Hepatic stellate cell (primary cell): Measurements from ENCODE around the gene OR6J1.
"Not testable (repeated sequence)": the region's sequence is repeated elsewhere in the genome, so short reads cannot be mapped to it uniquely, and the experiment has no call there.

ENCODE experiments used
- DNase-seq: peaks from one replicate; pipeline ENCODE4 v3.0.0; 2011; ENCODE audit warnings: low spot score

Gene OR6J1

DNA sequence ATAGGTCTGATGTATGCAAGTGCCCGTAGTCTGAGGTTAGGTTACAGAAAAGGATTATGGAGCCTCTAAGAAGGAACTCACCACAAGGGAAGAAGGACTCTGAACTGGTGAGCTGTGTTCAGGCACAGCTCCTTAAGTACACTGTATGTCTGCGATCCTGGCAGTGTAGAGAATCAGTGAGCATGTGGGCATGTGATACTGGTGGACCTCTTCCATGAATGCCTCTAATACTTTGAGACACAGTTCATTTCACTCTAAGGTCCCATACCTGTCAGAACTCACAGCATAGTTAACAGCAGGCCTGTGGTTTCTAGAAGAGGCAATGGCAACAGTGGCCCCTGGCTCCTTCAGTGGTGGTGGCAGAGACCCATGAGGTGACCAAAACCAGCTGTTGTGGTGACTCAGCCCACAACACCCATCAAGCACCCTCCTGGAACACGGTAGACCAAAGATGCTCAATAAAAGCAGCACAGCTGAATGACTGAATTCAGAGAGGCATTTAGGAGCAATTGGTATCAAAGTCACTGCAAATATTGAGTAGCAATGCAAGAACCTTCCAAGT lies 6.9 kb upstream of the OR6J1 start:
- DNase-seq: no peak

DNA sequence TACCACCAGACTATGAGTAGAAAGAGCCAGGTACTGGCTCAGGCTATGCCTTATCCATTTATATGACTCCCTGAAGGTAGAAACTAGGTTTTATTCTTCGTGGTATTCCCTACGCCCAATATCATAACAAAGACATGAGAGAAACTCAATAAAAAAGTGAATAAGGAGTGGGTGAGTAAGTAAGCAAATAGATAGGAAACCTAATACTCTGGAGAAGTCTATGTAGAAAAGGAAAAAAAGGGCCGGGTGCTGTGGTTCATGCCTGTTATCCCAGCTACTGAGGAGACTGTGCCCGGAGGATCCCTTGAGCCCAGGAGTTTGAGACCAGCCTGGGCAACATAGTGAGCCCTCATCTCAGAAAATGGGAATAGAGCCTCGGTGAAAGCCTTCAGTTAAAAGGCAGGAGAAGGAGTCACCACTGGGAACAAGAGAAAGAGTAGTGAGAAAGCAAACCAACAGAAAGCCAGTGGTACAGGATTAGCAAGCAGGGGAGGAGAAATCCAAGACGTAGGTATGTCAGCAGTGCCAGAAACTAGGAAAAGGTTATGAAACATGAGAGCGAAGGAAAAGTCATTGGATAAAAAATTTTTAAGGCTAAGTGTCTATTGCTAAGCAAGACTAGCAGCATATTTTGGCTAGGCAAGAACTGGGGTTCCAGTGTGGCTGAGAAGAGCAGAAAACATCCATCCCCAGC lies 6.0 kb upstream of the OR6J1 start:
- DNase-seq: no peak

DNA sequence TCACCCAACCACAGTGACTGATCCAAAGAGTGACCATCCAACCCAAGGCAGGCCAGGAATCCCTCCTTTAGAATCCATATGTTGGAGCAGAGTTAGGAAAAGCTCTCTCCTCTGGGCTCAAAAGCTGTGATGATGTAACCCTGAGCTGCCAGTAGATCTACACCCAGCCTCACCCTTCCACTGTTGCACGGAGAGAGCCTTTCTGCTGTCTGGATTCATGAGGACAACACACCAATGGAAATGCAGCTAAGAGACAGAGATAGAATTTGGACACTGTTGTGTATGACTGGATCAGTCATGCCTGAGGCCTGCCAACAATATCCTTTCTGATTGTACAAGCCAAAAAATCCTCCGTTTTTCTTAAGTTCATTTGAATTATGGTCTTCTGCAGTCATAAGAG lies 4.4 kb upstream of the OR6J1 start:
- DNase-seq: no peak

DNA sequence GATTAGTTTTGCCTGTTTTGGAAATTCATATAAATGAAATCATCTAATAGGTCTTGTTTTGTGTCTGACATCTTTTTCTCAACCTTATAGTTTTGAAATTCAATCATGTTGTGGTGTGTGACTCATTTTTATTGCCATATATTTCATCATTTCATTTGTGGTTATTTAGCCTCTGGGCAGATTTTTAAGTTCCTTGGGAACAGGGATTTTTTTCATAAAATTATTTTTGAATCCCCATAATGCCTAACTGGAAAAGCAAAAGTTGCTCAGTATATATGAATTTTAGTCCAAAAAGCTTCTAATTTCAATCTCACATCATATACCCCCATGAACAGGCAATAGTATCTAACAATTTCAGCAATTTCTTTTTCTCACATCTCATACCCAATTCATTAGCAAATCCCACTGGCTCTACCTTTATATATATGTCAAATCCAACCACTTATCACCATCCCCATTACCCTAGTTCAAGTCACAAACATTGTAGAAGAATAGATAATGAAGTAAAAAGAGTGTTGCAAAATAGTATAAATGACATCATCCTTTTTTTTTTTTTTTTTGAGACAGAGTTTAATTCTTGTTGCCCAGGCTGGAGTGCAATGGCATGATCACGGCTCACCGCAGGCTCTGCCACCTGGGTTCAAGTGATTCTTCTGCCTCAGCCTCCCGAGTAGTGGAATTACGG lies 2.6 kb upstream of the OR6J1 start:
- DNase-seq: peak; percentile 71

DNA sequence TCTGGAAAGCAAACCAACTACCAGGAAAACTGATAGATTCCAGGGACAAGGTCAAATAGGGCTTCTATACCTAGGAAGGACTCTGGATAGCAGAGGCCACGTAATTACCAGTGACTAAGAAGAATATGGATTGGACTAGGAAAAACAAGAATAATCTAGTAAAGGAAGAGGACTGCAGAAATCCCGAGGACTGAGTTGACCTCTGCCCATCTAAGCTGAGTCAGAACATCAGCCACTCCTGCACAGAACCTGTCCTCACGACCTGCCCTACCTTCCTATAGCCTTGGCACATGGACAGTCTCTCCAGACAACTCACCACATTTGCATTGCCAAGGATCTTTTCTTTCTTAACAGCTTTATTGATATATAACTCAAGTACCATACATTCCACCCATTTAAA lies 2.3 kb downstream of the OR6J1 start:
- DNase-seq: peak; percentile 40

DNA sequence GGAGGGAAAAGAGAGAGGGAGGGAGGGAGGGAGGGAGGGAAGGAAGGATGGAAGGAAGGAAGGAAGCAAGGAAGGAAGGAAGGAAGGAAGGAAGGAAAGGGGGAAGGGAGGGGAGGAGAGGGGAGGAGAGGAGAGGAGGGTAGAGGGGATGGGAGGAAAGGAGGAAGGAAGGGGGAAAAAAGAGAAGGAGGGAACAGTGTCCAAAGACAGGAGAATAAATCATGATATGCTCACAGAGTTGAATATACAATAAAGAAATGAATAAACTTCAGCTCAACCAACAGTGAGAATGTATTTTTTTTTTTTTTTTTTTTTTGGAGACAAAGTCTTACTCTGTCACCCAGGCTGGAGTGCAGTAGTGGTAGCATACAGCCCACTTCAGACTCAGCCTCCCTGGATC lies 4.0 kb downstream of the OR6J1 start:
- DNase-seq: no peak

DNA sequence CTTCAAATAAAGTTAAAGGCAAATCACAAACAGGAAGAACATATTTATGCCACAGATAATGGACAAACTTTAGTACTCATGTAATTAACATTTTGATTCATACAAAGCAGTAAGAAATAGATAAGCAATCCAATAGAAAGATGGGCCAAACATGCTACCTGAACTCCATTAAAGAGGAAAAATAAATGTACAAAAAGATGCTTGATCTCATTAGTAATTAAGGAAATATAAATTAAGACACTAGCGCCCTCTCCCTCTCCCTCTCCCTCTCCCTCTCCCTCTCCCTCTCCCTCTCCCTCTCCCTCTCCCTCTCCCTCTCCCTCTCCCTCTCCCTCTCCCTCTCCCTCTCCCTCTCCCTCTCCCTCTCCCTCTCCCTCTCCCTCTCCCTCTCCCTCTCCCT lies 8.2 kb downstream of the OR6J1 start:
- DNase-seq: not testable (repeated sequence)

DNA sequence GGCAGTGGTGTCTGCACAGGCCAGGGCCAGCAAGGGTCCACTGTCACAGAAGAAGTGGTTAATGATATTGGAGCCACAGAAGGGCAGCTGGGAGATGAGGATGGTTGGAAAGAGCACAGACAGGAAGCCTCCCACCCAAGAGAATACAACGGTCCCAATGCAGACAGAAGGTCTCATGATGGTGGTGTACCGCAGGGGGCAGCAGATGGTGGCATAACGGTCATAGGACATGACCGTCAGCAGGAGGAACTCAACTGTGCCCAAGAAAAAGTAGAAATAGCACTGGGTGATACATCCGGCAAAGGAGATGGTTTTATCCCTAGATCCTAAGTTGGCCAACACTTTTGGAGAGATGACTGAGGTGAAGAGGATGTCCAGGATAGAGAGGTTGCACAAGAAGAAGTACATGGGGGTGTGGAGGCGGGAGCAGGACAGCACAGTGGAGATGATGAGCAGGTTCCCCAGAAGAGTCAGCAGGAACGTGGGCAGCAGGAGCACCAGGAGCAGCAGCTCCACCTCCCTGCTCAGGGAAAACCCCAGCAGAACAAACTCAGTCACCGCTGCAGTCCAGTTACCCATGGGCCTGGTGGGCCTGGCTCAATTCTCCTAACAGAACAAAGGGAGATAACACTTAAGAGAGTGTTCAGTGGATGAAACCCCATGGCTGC lies 9.8 kb downstream of the OR6J1 start:
- DNase-seq: no peak

DNA sequence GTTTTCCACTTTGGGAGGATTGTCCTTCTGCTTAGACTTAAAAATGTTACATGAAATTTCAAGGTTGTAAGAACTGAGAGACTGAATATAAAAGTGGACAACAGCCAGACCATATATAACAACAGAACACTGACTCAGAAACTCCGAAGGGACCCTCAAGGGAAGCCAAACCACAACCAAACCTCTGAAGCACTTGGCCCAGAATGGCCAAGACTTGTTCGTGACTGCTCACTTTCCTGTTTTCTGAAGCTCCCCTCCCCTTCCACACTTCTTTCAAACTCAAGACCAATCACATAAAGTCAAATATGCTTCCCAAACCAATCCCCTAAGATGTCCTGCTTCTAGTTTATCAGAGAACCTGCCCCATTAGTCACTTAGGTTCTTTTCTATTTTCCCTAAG lies 13.7 kb downstream of the OR6J1 start:
- DNase-seq: peak; percentile 68

DNA sequence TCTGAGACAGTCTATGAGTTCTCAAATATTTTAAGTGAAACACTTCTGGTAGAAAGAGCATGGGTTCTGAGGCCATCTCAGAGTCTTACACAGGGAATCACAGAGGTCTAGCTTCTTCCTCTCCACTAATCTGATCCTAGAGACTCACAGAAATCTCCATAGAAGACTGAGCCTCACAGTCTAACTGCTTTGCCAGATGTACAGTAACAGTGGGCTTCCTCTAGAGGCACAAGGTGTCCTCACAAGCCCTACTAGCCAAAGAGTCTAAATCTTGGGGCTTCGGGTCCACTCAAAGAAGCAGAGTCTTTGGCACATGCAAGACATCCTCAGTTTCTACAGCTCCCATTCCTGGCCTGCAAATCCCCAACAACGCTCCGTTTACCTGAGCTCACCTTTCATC lies 14.1 kb downstream of the OR6J1 start:
- DNase-seq: no peak

DNA sequence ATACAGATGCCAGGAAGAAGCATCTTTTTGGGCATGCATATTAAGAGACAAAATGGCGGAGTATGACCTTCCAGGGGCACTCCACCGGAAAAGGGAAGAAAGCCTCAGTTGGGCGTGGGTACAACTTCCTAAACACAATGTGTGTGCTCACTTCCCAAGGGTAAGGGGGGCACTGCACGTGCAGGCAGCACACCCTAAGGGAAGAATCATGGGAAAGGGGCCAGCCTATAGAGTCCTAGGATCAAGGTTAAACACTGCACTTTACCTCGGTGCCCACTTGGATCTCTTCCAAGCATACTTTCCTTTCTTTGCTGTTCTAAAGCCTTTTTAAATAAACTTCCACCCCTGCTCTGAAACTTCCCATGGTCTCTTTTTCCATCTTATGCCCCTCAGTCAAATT lies 14.8 kb downstream of the OR6J1 start:
- no peak for DNase-seq

DNA sequence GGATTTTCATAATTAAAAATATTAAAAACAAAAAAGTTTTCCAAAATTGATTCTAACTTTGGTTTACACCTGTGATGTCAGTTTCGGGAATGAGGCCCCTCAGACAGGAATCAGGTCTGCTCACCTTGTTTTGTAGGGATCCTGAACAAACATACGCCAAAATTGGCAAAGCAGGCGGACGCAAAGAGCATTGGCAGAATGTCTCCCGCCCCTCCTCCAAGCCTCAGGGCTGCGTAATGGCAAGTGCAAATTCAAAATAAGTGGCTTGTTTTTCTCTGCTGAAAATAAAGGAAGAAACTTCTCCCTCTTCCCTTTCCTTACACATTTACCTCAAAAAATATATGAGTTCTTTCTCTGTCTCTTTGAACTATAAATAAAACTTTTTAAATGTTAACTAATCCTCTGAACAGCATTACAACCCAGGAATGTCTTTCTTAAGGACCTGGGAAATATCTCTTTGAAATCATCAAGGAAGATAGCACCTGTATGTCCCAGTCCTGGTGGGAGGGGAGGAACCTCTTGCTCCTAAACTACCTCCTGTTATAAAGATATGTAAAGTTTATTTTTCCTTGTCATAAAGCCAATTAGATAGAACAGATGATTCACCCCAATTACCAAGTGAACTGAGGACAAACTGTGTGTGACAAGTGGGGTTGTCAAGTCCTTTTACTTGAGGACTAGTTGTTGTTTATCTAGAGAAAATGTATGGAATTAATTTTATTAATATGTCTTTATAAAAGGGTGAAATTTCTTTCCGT lies 16.5 kb downstream of the OR6J1 start:
- no peak for DNase-seq

DNA sequence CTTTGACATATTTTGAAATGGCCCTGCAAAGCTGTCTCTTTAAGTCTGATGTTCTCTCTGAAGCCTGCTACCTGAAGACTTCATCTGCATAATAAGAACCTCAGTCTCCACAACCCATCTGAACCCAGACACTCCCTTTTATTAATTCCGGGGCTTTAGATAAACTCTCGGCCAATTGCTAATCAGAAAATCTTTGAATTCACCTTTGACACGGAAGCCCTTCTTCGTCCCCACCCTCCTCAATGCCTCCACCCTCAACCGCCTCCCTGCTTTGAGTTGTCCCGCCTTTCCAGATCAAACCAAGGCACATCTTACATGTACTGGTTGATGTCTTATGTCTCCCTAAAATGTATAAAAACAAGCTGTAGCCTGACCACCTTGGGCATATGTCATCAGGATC lies 17.6 kb downstream of the OR6J1 start:
- DNase-seq: no peak

DNA sequence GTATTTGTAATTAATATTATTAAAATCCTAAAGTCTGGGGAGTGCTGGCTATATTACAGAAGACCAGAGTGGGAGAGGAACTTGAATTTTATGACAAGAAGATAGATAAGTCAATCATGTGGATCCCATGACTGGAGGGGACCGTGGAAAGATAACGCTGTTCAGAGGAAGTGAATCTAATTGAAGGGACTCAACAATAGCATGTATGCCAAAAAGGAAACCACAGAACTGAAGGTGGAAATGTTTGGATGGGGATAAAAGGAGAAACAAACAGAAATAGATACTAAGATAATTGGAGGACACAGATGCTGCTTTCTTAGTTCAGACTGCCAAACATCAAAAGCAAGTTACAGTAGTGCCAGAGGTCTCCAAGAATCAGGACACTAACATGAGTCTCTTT lies 21.1 kb downstream of the OR6J1 start:
- no peak for DNase-seq

DNA sequence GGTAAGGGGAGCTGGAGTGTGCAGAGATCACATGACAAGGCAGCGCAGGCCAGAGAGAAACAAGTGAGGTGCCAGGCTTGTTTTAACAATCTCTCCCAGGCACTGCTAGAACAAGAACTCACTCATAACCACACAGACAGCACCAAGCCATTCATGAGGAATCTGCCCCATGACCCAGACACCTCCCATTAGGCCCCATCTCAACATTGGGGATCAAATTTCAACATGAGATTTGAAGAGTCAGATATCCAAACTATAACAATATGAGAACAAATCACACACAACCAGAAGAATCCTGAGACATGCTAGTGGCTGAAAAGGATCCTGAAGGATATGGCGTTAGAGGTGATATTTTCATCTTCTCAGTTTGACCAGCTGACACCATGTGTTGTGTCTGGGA lies 21.9 kb downstream of the OR6J1 start:
- DNase-seq: no peak

DNA sequence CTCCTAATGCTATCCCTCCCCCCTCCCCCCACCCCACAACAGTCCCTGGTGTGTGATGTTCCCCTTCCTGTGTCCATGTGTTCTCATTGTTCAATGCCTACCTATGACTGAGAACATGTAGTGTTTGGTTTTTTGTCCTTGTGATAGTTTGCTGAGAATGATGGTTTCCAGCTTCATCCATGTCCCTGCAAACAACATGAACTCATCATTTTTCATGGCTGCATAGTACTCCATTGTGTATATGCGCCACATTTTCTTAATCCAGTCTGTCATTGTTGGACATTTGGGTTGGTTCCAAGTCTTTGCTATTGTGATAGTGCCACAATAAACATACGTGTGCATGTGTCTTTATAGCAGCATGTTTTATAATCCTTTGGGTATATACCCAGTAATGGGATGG lies 28.4 kb downstream of the OR6J1 start:
- not testable (repeated sequence) for DNase-seq

DNA sequence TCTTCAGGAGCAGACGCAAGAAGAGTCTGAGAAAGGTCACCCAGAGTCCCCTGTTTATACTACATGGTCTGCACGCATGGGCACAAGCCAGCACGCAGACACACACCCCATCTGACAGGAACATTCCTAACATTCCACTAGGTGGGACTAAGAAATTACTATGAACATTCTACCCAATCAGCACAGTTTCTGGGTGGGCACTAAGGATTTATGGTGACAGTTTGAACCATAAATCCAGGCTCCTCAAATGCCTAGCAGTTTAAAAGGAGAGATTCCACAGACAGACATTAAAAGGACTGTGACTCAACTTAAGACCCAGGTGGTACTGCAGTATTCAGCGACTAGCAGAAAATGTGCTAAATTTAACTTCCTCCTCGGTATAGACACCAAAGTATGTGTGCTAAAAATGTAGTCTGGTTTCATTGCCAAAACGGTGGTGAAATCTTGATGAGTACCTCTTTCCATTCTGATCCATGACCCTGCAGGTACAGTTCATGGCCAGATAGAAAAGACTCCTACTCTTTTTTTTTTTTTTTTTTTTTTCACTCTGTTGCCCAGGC lies 29.8 kb downstream of the OR6J1 start:
- peak; percentile 88 for DNase-seq

DNA sequence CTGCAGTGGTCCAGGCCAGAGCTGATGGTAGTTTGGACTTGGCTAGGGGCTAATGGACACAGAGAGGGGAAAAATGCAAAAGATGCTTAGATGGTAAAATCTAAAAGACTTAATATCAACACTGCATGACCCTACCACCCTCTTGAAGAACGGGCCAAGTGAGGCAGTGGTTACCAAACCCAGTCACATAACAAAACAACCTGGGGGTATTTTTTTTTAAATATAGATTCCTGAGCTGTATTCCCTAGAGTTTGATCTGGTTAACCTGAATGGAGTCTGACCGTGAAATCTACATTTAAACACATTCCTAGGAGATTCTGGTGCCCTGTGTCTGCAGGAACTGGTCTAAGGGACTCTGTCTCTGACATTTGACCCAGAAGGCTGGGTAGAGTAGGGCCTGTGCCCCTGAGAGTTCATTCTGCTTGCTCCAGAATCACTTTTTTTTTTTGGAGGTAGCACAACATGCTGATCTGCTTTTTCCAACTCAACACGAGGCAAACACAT lies 30.4 kb downstream of the OR6J1 start:
- DNase-seq: no peak

DNA sequence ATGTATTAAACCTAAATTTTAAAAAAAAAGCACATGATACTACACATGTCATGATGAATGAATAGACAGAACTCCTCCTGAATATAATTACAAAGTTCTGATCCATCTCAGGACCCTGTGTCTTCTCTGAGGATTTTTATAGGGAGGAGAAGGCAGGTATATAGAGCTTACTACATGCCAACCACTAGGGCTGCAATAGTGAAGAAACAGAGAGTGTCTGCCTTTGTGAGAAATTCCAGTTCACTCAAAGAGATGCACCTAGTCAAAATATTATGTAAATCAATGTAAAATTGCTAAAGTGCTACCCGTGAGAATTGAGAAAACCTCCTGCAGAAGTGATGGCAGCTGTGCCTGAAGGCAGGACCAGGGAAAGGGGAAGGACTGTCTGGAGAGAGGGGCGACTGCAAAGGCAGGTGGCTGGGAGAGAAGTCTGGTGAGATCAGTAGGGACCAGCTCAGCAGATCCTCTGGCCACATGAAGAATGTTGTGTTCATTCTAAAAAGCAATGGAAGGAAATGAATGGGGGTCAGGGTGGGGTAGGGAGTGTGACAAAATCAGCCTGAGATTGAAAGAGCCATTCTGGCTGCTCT lies 31.0 kb downstream of the OR6J1 start:
- DNase-seq: no peak

DNA sequence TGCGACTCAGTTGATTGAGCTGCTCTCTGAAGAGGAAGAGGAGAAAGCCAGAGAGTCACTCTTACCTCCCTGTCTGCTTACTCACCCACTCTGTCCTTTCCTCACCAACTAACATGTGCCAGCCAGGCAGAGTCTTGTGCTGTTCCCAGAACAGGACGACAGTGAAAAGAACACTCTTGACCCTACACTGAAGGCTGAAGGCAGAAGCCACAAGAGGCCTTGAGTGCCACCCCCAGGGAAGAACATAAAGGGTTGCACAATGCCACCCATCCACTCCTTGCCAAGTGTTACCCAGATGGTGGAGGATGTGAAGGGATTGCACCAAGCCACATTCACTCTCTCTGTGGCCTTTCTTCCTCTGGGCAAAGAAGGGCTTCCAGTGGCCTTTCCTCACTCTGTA lies 33.2 kb downstream of the OR6J1 start:
- DNase-seq: no peak

DNA sequence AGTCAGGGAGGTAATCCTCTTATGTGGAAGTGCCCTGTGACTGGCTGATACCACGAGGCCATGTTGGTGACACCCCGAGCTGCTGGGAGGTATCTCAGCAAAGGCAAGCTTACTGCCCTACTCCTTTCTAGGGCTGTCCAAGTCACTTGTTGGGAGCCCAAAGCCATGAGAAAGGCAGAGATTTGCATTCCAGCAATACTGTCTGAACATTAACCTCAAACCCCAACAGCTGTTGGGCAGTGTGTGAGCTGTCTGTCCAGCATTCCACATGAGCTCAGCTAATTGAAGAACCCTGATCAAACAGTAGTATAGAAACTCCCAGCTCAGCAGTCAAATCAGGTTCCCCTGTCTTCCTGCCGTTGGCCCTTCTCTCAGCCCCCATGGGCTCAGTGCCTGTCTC lies 36.9 kb downstream of the OR6J1 start:
- DNase-seq: no peak

DNA sequence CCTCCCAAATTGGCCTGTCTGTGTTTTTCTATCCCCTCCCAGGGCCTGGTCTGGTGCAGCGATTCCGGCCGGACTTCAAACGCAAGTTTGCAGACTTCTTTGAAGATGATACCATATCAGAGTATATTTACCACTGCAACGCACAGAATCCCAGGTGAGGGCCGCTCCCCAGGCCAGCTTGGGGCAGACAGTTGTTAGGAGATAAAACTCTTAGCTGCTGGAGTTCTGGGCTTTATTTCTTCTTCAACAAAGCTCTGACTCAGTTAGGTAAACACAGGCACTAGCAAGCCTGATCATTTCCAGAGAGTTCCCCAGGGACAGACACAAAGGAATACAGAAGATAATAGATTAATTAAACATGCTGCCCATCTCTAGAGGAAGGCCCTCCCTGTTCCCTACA lies 37.8 kb downstream of the OR6J1 start:
- DNase-seq: no peak
